ENCODE measurements around the gene NKAIN2. TPM values are rescaled to one million over a fixed set of nuclear protein-coding genes. Genes with fewer than 3 reads are reported as not detected.

Gene NKAIN2
- total RNA-seq, 1 experiment from 2014 or later, result 2.2 TPM

- ChIA-PET POLR2A (ENCODE audit: low non-redundant PET) (no interaction called here), CTCF (no interaction called here)
- DNase-seq (ENCODE audit: low spot score), result no peak
- BruUV-seq (replicated peaks), result no TSS peak
- Histone ChIP-seq H3K27me3 (replicated peaks; ENCODE audit: insufficient read depth, low read depth, low read length, poor library complexity) (no peaks in the 10 kb centered on the region), H3K4me3 (ENCODE audit: low read depth, low read length, poor library complexity, severe bottlenecking) (no peak overlapping the region), H3K9me3 (ENCODE audit: low read depth, low read length, poor library complexity, severe bottlenecking) (no peaks in the 10 kb centered on the region), H3K27ac (ENCODE audit: low read depth, low read length, poor library complexity, severe bottlenecking) (no peak overlapping the region), H3K36me3 (ENCODE audit: insufficient read depth, low read length, poor library complexity, severe bottlenecking) (no peaks in the 10 kb centered on the region), H3K4me1 (ENCODE audit: insufficient read depth, low read length, poor library complexity, severe bottlenecking) (no peaks in the 10 kb centered on the region)
- no peak for TF ChIP-seq EZH2 (IDR thresholded peaks at IDR 0.05; ENCODE audit: borderline replicate concordance, low read depth, low read length, poor library complexity, severe bottlenecking)
- TF ChIP-seq, protein P1, sequence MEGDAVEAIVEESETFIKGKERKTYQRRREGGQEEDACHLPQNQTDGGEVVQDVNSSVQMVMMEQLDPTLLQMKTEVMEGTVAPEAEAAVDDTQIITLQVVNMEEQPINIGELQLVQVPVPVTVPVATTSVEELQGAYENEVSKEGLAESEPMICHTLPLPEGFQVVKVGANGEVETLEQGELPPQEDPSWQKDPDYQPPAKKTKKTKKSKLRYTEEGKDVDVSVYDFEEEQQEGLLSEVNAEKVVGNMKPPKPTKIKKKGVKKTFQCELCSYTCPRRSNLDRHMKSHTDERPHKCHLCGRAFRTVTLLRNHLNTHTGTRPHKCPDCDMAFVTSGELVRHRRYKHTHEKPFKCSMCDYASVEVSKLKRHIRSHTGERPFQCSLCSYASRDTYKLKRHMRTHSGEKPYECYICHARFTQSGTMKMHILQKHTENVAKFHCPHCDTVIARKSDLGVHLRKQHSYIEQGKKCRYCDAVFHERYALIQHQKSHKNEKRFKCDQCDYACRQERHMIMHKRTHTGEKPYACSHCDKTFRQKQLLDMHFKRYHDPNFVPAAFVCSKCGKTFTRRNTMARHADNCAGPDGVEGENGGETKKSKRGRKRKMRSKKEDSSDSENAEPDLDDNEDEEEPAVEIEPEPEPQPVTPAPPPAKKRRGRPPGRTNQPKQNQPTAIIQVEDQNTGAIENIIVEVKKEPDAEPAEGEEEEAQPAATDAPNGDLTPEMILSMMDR (conservative IDR thresholded peaks at IDR 0.05; ENCODE audit: low read depth, low read length), result no peak
- intact Hi-C loops (cut with micrococcal nuclease; ENCODE audit: unreplicated experiment), result no loop called here
Observed at GRCh38 chr6:123997223-123997622, 193.6 kb downstream of the NKAIN2 start.

DNA sequence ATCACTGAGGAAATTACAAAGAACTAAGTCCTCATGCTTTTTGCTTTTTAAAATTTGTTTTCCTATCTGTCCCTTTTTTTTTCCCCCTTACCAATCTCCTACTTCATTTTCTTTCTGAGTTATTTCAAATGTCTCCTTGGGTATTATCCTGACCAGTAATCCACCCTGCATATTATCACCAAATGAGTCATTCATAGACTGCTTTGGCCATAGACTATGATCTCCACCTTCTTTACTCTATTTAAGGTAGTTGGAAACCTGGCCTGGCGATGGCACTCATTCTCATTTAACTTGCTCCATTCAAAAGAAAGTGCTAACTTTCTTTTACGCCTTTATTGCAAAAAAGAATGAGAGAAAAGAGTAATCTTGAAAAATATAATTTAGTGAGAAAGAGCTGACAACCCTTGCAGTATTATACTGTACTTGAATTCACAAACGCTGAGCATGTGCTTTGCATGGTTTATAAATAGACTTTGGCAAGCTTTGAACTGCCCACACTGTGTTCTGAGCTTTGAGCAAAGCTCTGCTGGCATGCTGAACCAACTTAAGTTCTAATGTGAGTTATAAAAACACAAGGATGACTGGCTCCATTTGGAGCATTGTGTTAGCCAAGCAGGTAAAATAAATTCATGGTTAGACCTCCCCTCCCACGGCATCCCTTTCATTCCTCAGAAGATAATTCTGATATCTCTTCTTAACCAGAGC is 198.9 kb downstream of the NKAIN2 start:
- no TSS peak for BruUV-seq (replicated peaks)
- Histone ChIP-seq H3K27me3 (replicated peaks; ENCODE audit: insufficient read depth, low read depth, low read length, poor library complexity) (no peaks in the 10 kb centered on the region), H3K36me3 (ENCODE audit: insufficient read depth, low read length, poor library complexity, severe bottlenecking) (no peaks in the 10 kb centered on the region), H3K27ac (ENCODE audit: low read depth, low read length, poor library complexity, severe bottlenecking) (no peak overlapping the region), H3K9me3 (ENCODE audit: low read depth, low read length, poor library complexity, severe bottlenecking) (no peaks in the 10 kb centered on the region), H3K4me1 (ENCODE audit: insufficient read depth, low read length, poor library complexity, severe bottlenecking) (no peaks in the 10 kb centered on the region), H3K4me3 (ENCODE audit: low read depth, low read length, poor library complexity, severe bottlenecking) (no peak overlapping the region)
- intact Hi-C loops (cut with micrococcal nuclease; ENCODE audit: unreplicated experiment), result no loop called here
- CTCF ChIA-PET, result no interaction called here
- no peak for DNase-seq (ENCODE audit: low spot score)
- POLR2A ChIA-PET (ENCODE audit: low non-redundant PET), result no interaction called here
- no peak for TF ChIP-seq EZH2 (IDR thresholded peaks at IDR 0.05; ENCODE audit: borderline replicate concordance, low read depth, low read length, poor library complexity, severe bottlenecking)
- TF ChIP-seq, protein P1 (conservative IDR thresholded peaks at IDR 0.05; ENCODE audit: low read depth, low read length), result no peak

DNA sequence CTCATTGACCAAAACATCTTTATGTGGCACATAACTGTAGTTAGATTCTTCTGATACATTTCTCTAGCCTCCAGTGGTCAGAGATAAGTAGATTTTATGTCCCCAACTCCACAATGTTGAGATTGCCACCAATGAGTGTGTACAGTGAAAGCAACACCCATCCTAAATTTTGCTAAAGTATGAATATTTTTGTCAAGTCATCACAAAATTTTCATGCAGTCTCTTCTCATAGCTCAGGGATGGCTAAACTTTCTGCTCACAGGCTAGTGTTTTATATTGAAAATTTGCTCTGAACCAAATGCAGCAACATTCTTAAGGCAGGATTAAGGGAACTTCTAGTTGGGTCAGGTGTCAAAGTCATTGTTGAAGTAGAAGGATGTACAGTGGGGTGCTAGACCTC is 203.6 kb downstream of the NKAIN2 start:
- H3K27me3 ChIP-seq (replicated peaks; ENCODE audit: insufficient read depth, low read depth, low read length, poor library complexity), result no peaks in the 10 kb centered on the region
- TF ChIP-seq, protein P1 (conservative IDR thresholded peaks at IDR 0.05; ENCODE audit: low read depth, low read length), result no peak
- no peak for TF ChIP-seq EZH2 (IDR thresholded peaks at IDR 0.05; ENCODE audit: borderline replicate concordance, low read depth, low read length, poor library complexity, severe bottlenecking)
- H3K4me3 ChIP-seq (ENCODE audit: low read depth, low read length, poor library complexity, severe bottlenecking), result no peak overlapping the region
- no peaks in the 10 kb centered on the region for H3K4me1 ChIP-seq (ENCODE audit: insufficient read depth, low read length, poor library complexity, severe bottlenecking)
- ChIA-PET POLR2A (ENCODE audit: low non-redundant PET) (no interaction called here), CTCF (no interaction called here)
- H3K36me3 ChIP-seq (ENCODE audit: insufficient read depth, low read length, poor library complexity, severe bottlenecking), result no peaks in the 10 kb centered on the region
- intact Hi-C loops (cut with micrococcal nuclease; ENCODE audit: unreplicated experiment), result no loop called here
- BruUV-seq (replicated peaks), result no TSS peak
- DNase-seq (ENCODE audit: low spot score), result no peak
- no peak overlapping the region for H3K27ac ChIP-seq (ENCODE audit: low read depth, low read length, poor library complexity, severe bottlenecking)
- no peaks in the 10 kb centered on the region for H3K9me3 ChIP-seq (ENCODE audit: low read depth, low read length, poor library complexity, severe bottlenecking)
